NCI-H1048 (cell line): ENCODE data around the gene ITSN1.
"Not testable (repeated sequence)": the region's sequence is repeated elsewhere in the genome, so short reads cannot be mapped to it uniquely, and the experiment has no call there.

Experiments used
- DNase-seq: peaks from one replicate; lab custom pipeline; 2025; lab: John Stamatoyannopoulos, UW

ITSN1 gene

DNA sequence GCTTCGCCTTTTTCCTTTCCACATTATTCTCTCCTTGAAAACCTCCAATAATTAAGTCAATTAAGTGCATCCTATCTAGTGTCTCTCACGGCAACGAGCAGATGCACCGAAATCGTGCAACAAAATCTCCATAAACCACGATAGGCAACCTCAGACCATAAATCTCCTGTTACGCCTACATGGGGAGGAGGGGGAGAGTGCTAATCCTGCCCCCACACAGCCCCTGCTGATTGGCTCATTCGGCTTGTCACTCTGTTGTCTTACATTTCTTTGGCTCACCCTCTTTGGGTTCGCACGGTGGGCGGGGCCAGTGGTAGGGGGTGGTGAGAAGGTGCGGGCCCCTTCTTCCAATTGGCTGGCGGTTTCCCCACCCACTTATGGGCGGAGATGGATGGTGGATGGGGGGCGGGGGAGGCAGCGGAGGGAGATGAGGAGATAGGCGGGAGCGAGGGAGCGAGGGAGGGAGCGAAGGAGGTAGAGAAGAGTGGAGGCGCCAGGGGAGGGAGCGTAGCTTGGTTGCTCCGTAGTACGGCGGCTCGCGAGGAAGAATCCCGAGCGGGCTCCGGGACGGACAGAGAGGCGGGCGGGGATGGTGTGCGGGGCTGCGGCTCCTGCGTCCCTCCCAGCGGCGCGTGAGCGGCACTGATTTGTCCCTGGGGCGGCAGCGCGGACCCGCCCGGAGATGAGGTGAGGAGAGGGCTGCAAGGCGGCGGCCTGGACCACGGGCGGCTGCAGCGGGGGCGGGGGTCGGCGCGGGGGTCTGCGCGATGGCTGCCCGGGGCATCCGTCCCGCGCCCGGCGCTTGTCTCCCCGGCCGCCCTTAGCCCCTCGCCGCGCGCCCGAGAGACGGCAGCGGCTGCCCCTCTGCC, at the start of gene ITSN1:
Gene ITSN1 (plus strand): TSS at position 475 of the 869 bp plus-strand sequence. CDS start 76,328 bp downstream, outside the sequence.
- peak; percentile 94 for DNase-seq

GRCh38 chr21:33598051-33598450, 44.2 kb upstream of the ITSN1 start:
- DNase-seq, result no peak

DNA sequence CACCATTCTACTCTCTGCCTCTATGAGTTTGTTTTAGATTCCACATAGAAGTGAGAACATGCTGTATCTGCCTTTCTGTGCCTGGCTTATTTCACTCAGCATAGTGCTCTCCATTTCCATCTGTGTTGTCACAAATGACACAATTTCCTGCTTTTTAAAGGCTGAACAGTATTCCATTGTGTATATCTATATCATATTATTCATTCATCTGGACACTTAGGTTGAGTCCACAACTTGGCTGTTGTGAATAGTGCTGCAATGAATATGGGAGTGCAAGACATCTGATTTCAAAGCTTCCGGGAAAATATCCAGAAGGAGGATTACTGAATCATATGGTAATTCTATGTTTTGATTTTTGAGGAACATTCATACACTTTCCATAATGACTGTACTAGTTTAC, 33.7 kb upstream of the ITSN1 start:
- DNase-seq, result no peak

DNA sequence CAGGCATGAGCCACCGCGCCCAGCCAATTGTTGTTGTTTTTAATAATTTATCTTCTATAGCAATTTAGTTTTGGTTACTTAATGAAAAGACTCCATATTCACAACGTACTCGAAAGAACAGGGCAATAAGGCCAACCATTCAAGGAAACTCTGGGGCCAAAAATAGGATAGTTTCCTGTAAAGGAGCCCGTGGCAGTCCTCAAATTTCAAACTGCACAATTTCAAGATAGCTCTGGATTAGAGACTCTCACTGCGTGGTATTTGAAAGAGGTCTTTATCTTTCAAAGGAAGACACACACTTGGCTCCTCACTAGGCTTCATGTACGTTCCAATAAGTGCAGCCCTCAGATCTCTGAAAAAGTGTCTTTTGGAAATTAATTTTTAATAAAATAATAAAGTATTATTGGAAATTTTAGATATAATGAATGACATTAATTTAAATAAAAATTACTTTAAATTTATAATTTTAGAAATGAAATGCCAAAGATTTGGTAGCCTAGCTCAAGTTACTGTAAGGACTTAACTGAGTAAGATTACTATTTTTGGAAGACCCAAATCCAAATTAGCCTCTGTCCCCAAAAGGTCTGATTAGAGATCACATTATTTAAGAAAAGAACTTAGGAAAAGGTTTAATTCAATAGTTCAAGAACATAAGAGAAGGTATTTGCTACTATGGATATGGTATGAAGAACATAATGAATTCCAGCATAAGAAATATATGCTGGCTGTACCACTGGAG, 31.1 kb upstream of the ITSN1 start:
- DNase-seq, result no peak

DNA sequence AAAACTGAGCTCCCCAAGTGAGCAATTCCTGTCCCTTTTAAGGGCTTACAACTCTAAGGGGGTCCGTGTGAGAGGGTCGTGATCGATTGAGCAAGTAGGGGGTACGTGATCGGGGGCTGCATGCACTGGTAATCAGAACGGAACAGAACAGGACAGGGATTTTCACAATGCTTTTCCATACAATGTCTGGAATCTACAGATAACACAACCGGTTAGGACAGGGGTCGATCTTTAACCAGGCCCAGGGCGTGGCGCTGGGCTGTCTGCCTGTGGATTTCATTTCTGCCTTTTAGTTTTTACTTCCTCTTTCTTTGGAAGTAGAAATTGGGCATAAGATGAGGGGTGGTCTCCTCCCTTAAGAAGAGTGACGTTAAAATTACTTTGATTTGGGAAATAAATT, 24.7 kb upstream of the ITSN1 start:
- DNase-seq, result not testable (repeated sequence)

GRCh38 chr21:33618407-33618806, 23.9 kb upstream of the ITSN1 start:
- no peak for DNase-seq

DNA sequence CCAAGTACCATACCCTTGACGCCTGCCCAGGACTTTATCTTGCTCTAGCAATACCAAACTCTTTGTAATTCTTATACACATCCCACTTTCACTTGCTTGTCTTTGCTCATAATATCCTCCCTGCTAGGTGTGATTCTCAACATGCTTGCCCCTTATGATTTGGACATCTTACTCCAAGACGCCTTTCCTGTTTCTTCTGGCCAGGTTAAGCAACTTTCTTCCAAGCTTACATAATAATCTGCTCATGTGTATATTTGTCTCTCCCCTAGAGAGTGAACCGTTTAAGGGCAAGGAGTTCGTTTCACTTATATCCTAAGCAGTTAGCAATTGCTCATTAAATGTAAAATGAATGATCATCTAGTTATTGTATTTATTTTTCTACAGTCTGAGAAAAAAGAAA, 22.6 kb upstream of the ITSN1 start:
- no peak for DNase-seq

DNA sequence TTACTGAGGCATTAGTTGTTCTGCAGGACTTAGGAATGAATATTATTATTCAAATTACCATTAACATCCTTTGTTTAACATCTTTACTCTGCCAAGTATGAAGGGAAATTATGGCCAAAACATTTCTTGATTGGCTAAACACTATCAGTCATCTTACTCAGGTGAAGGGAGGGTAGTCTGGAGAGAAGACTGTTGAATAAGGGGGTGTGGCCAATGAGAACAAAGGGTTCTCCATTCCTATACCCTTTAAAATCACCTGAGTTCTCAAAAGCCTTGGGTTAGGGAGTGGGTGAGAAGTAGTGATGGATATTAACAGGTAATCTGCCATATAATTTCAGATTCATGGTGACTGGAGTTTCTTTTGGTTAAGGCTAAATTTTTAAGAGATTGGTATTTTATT, 20.0 kb upstream of the ITSN1 start:
- no peak for DNase-seq

- DNase-seq, result not testable (repeated sequence)
Observed at GRCh38 chr21:33626151-33626550, 16.1 kb upstream of the ITSN1 start.

DNA sequence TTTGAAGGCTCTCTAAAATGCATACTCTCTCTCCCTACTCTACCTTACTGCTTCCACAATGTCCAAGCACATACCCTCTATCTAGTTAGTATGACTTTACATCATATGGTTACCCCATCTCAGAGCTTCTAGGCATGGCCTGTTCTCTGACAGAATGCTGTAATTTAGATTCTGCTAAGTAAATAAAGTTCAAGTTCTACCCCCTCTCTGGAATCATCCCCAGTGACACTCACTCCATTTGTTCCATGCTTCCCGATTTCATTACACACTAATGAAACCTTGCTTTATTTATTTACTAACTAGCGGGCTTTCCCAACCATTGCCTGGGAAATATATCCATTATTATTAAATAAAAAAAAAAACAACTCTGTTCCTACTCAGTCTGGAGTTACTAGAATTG, 8.0 kb upstream of the ITSN1 start:
- DNase-seq, result no peak

GRCh38 chr21:33640697-33641351, 1.5 kb upstream of the ITSN1 start:
- DNase-seq, result no peak

DNA sequence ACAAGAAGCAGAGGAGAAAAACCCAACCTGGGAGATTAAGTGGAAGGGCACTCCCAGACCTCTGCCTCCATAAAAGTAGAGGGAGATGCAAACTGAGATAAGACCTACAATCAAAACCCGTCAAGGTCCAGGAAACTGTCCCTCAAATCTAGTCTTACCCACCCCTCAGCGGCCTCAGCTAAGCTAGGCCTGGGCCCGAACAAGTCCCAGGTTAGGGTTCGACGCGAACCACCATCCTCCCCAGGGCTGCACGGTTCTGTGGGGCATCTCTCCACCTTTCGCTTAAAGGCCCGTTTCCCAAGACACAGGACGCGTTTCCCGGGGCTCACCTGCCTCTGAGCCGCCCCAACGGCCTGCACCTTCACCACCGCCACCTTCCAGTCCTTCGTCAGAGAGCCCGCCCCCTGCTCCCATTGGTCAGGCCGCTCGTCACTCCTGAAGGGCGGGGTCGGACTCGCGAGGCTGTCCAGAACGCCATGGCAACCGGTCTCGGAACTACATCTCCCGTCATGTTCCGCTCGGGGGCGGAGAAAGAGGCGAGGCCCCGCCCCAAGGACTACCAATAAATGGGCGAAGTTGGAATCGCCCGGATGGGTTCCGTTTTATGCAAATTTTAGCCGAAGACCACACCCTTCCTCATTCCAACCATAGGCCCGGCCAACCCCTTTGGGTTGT, 812 bp upstream of the ITSN1 start, which contains the start of gene CRYZL1:
Gene CRYZL1 (minus strand): TSS at position 390 of the 675 bp plus-strand sequence. CDS start 10,190 bp downstream, outside the sequence.
- DNase-seq, result peak; percentile 100

DNA sequence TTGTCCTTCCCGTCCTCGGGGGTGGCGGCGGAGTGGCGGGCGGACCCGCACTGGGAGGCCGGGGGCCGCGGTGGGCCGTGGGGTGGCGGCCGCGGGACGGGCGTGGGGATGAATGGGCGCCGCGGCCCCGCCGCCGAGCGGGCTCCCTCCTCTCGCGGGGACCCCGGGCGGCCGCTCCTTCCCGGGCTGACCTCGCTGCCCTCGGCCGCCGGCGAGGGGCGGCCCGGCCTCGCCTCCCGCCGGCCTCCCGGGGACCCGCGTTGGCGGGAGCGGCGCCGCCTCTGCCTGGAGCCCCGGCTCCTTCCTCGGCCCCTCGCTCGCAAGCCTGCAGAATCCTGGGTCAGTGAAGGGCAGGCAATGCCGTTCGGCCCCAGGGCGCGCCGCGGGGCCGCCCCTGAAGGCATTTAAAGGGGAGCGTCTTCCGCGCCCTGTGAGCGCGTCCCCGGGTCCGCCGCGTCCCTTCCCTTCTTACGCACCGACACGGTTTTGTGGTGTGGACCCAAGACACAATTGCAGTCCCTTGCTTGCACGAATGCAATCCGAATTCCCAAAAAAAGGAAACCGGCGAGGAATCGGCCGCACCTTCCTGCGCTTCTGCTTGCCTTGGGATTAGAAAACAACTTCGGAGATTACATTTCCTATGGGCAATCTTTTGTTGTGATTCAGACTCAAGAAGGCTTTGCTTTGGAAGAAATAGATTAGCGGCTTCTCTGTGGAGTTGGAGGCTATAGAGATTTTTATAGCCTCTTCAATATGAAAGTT, 776 bp downstream of the ITSN1 start:
- no peak for DNase-seq

DNA sequence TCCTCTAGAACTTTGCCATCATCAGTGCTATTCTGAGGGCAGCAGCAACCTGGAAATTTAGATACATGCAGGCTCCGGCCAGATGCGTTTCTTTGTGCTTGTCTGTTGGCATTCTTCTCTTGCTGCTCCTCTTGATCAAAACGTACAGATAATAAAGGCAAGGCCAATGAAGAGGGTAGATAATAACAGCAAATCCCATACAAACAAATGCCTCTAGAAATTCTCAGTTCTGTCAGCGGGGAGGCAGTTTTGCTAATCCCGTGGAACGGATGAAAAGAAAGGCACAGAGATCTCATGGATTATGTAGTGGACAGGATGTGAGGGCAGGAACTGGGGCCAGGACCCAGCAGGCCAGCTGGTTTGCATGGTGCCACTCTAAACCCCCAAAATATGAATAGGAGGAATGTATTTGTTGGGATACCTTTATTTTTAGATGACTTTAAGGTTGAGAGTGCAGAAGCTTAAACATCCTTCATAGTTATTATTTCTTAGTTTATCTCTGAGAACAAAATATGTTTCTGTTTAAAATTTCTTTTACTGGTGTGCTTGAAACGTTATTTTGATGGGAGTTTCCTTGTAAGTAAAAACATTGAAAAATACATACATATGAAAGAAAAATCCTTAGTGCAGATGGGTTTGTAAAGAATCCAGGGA, 1.5 kb downstream of the ITSN1 start:
- DNase-seq, result no peak

DNA sequence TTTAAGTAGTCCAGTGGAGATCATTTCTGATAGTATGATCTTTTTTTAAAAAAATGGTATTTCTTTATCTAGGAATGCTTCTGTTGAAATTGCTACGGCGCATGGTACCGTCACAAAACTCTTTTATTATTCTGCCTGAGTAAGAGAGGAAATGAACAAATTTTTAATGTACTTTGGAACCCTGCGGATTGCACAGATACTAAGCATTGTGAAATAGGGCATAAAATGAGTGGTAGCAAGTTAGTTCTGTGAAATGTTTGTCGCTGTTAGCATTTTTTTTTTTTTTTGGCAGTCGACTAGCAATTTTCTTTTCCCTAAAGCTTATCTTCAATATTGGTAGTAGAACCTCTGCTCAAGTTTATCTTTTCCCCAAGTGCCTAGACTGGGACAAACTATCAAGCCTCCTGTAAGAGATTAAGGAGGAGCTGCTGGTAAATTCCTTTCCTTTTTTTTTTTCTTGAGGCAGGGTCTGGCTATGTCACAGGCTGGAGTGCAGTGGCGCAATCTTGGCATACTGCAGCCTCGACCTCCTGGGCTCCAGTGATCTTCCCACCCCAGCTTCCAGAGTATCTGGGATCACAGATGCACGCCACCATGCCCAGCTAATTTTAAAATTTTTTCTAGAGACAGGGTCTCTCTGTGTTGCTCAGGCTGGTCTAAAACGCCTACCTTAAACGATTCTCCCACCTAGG, 2.2 kb downstream of the ITSN1 start:
- no peak for DNase-seq

- DNase-seq, result no peak
Observed at GRCh38 chr21:33645730-33646129, 3.4 kb downstream of the ITSN1 start.

GRCh38 chr21:33647587-33647986, 5.3 kb downstream of the ITSN1 start:
- no peak for DNase-seq

GRCh38 chr21:33648555-33648954, 6.3 kb downstream of the ITSN1 start:
- no peak for DNase-seq

- no peak for DNase-seq
Observed at GRCh38 chr21:33650230-33650629, 7.9 kb downstream of the ITSN1 start.

DNA sequence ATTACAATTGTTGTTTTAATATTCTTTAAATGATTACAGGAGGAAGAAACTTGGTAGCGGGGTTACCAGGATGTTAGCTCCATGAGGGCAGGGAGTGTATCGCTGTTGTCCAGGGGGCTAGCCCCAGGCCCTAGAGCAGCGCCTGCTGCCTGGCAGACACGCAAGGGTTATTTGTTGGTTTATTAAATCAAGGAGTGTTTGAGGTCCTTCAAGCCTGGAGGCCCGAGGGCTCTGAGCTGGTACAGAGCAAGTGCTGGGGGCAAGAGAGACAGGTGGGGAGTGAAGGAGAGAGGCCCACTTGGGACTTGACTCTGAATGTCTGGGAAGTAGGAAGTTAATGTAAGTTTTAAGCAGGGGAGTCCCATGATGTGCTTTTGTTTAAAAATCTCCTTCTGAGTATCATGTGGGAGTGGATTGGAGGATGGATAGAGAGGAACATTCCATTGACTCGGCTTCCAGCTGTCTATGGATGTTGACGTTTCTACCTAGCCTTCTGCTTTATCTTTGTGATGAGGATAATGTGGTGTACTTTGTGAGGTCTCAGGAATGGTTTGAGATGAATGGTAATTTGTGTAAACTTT, 8.7 kb downstream of the ITSN1 start:
- no peak for DNase-seq
